Mesendoderm (in vitro differentiated cells): ENCODE data around the gene LSM6.

ENCODE experiments used
- DNase-seq: peaks from one replicate; pipeline ENCODE4 v3.0.0; 2013
- H2AK5ac ChIP-seq: 2 replicates; pipeline ENCODE4 v1.6.1; 2013; ENCODE audit warnings: low read length, inconsistent platforms
- H2BK120ac ChIP-seq: 2 replicates; pipeline ENCODE4 v1.6.1; 2013; ENCODE audit warnings: low read depth, mild to moderate bottlenecking, low read length, moderate library complexity, mixed read lengths
- H2BK15ac ChIP-seq: replicated peaks from 2 replicates; pipeline ENCODE4 v1.6.1; 2013; ENCODE audit warnings: low read depth, mild to moderate bottlenecking, moderate library complexity
- H2BK5ac ChIP-seq: 2 replicates; pipeline ENCODE4 v1.6.1; 2013; ENCODE audit warnings: low read length, inconsistent platforms
- H3K18ac ChIP-seq: 2 replicates; pipeline ENCODE4 v1.6.1; 2013; ENCODE audit warnings: mild to moderate bottlenecking, low read length, mixed read lengths
- H3K23ac ChIP-seq: one replicate; pipeline ENCODE4 v1.6.1; 2013; ENCODE audit warnings: low read length
- H3K27ac ChIP-seq: 2 replicates; pipeline ENCODE4 v1.5.1; 2013; ENCODE audit warnings: low read depth, mild to moderate bottlenecking, inconsistent platforms, low read length, moderate library complexity
- H3K27me3 ChIP-seq: 2 replicates; pipeline ENCODE4 v1.6.1; 2013; ENCODE audit warnings: low read length, control low read depth, mild to moderate bottlenecking, inconsistent platforms; ENCODE audit not compliant: insufficient read depth, poor library complexity
- H3K36me3 ChIP-seq: 2 replicates; pipeline ENCODE4 v1.6.1; 2013; ENCODE audit warnings: low read length, inconsistent platforms; ENCODE audit not compliant: control insufficient read depth, insufficient read depth
- H3K4ac ChIP-seq: one replicate; pipeline ENCODE4 v1.6.1; 2013; ENCODE audit warnings: low read depth, mild to moderate bottlenecking, low read length, moderate library complexity
- H3K4me1 ChIP-seq: 2 replicates; pipeline ENCODE4 v1.6.1; 2013; ENCODE audit warnings: low read depth, low read length, inconsistent platforms; ENCODE audit not compliant: control insufficient read depth
- H3K4me2 ChIP-seq: 2 replicates; pipeline ENCODE4 v1.6.1; 2013; ENCODE audit warnings: low read length
- H3K4me3 ChIP-seq: 2 replicates; pipeline ENCODE4 v1.5.1; 2013; ENCODE audit warnings: mild to moderate bottlenecking, low read length
- H3K56ac ChIP-seq: one replicate; pipeline ENCODE4 v1.6.1; 2013; ENCODE audit warnings: low read length
- H3K79me1 ChIP-seq: 2 replicates; pipeline ENCODE4 v1.6.1; 2013; ENCODE audit warnings: low read length, inconsistent platforms
- H3K79me2 ChIP-seq: 2 replicates; pipeline ENCODE4 v1.6.1; 2013; ENCODE audit warnings: mild to moderate bottlenecking, low read length; ENCODE audit not compliant: control insufficient read depth, insufficient read depth
- H3K9ac ChIP-seq: 2 replicates; pipeline ENCODE4 v1.6.1; 2013; ENCODE audit warnings: low read length, inconsistent platforms
- H4K5ac ChIP-seq: one replicate; pipeline ENCODE4 v1.6.1; 2013; ENCODE audit warnings: low read length
- H4K8ac ChIP-seq: one replicate; pipeline ENCODE4 v1.6.1; 2013; ENCODE audit warnings: low read depth, mild to moderate bottlenecking, control low read depth, low read length, moderate library complexity
- WGBS: extraction: QIAGEN DNeasy Blood & Tissue Kit; methylation state at CpG from one replicate; pipeline ENCODE4 v1.1.7; 2013; ENCODE audit warnings: low lambda C conversion rate, missing lambda C conversion rate; ENCODE audit not compliant: insufficient coverage; ENCODE audit errors: extremely low coverage; 5-methylcytosine and 5-hydroxymethylcytosine counted together

The LSM6 gene

DNA sequence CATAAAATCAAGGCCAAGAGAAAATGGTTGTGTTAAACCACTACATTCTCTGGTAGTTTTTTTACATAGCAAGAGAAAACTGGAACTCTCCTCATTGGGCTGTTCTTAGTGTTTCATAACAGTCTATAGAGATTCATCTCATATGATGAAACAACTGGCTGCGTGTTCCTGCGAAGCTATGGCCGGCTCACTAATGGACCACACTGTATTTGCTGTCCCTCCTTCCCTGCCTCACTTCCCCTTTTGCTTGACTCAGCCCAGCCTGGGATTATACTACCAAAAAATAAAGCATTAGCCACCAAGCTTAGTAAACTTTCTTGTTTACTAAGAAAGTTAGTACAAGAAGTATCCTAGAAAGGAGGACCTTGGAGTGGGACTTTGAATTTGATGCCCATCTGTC is 31.6 kb upstream of the LSM6 start:
- Histone ChIP-seq H3K56ac (no peak overlapping the region), H3K23ac (no peak overlapping the region), H3K4me2 (no peak overlapping the region), H3K27me3 (no peaks in the 10 kb centered on the region), H2AK5ac (no peak overlapping the region), H3K4me3 (no peak overlapping the region), H3K79me1 (no peaks in the 10 kb centered on the region), H2BK5ac (no peak overlapping the region), H3K36me3 (no peaks in the 10 kb centered on the region), H3K27ac (no peak overlapping the region), H3K18ac (no peak overlapping the region), H4K5ac (no peak overlapping the region), H3K79me2 (no peaks in the 10 kb centered on the region), H2BK15ac (no peak overlapping the region), H3K4ac (no peak overlapping the region), H4K8ac (no peak overlapping the region), H2BK120ac (no peak overlapping the region), H3K9ac (no peak overlapping the region), H3K4me1 (no peaks in the 10 kb centered on the region)
- DNase-seq, result no peak
- WGBS, result no CpG with 5 or more reads among the region's 3 CpGs

DNA sequence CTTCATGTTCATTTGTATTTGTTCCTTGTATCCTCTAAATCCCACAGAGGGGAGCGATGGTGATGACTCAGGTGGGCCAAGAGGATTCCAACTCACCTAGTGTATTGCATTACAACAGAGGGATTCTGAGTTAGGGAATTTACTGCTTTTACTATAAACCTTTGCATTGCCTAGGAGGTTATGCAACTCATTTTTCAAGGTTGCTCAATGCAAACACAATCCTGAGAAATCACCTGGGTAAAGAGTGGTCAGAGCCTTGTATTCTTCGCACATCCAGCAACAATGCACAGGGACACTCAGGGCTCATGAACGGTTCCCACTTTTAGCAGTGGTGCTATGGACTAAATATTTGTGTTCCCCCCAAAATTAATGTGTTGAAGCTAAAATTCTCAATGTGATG is 28.6 kb upstream of the LSM6 start:
- no peaks in the 10 kb centered on the region for H3K79me1 ChIP-seq
- no peak overlapping the region for H3K4me3 ChIP-seq
- no peak overlapping the region for H3K4me2 ChIP-seq
- H2BK15ac ChIP-seq, result no peak overlapping the region
- no peaks in the 10 kb centered on the region for H3K36me3 ChIP-seq
- H3K23ac ChIP-seq, result no peak overlapping the region
- no peak overlapping the region for H3K4ac ChIP-seq
- DNase-seq, result no peak
- no peak overlapping the region for H3K9ac ChIP-seq
- H2AK5ac ChIP-seq, result no peak overlapping the region
- H3K79me2 ChIP-seq, result no peaks in the 10 kb centered on the region
- H3K56ac ChIP-seq, result no peak overlapping the region
- no peaks in the 10 kb centered on the region for H3K4me1 ChIP-seq
- H3K27me3 ChIP-seq, result no peaks in the 10 kb centered on the region
- no peak overlapping the region for H2BK5ac ChIP-seq
- H4K8ac ChIP-seq, result no peak overlapping the region
- H2BK120ac ChIP-seq, result no peak overlapping the region
- no peak overlapping the region for H3K27ac ChIP-seq
- no peak overlapping the region for H3K18ac ChIP-seq
- no CpG with 5 or more reads among the region's 3 CpGs for WGBS
- H4K5ac ChIP-seq, result no peak overlapping the region

DNA sequence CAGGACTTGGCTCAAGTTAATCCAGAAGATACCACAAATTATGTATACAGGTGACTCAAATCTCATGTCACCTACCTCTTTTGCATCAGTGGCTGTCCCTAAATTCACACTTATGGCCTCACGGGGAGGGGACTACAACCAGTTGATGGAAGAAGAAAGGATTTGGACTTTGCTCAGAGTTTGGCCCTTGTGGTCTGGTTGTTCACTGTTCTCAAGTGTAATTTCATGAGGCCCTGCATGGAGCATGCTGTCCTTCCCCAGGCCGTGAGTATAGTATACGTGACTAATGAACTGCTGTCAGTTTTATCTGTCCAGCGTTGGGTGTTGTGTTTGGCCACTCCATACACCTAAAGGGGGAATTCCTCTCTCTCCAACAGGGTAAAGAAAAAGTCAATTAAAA is 27.5 kb upstream of the LSM6 start:
- Histone ChIP-seq H3K18ac (no peak overlapping the region), H3K56ac (no peak overlapping the region), H2AK5ac (no peak overlapping the region), H3K79me1 (no peaks in the 10 kb centered on the region), H3K23ac (no peak overlapping the region), H3K9ac (no peak overlapping the region), H4K5ac (no peak overlapping the region), H3K27me3 (no peaks in the 10 kb centered on the region), H3K4me2 (no peak overlapping the region), H3K79me2 (no peaks in the 10 kb centered on the region), H2BK5ac (no peak overlapping the region), H3K4ac (no peak overlapping the region), H3K4me3 (no peak overlapping the region), H2BK120ac (no peak overlapping the region), H2BK15ac (no peak overlapping the region), H3K4me1 (no peaks in the 10 kb centered on the region), H4K8ac (no peak overlapping the region), H3K27ac (no peak overlapping the region), H3K36me3 (no peaks in the 10 kb centered on the region)
- DNase-seq, result no peak
- no CpG with 5 or more reads among the region's 4 CpGs for WGBS

DNA sequence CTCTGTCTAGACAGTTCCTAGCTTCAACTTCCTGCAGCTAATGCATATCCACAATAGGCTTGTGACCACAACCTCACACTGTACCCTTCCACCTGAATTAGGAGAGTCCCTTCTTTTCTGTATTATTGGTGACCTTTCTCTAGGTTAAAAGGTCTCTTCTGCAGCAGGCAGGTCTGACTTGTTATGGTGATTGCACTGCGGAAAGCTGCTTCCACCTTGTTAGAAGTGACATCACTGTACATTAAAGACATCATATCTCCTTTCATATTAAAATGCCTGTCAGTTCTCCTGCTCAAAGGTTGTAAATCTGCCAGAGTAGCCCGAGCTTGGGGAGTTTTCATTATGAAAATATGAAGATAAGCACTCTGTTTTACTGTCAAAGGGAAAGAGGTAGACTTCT is 21.5 kb upstream of the LSM6 start:
- Histone ChIP-seq H3K36me3 (no peaks in the 10 kb centered on the region), H3K4me2 (no peak overlapping the region), H4K8ac (no peak overlapping the region), H3K79me1 (no peaks in the 10 kb centered on the region), H4K5ac (no peak overlapping the region), H2BK15ac (no peak overlapping the region), H3K27me3 (no peaks in the 10 kb centered on the region), H3K9ac (no peak overlapping the region), H3K4me3 (no peak overlapping the region), H3K18ac (no peak overlapping the region), H3K56ac (no peak overlapping the region), H3K27ac (no peak overlapping the region), H3K79me2 (no peaks in the 10 kb centered on the region), H2BK5ac (no peak overlapping the region), H3K4ac (no peak overlapping the region), H2AK5ac (no peak overlapping the region), H3K23ac (no peak overlapping the region), H2BK120ac (no peak overlapping the region), H3K4me1 (peaks cover 4% of the 10 kb centered on the region)
- WGBS, result no CpG with 5 or more reads among the region's 2 CpGs
- no peak for DNase-seq

DNA sequence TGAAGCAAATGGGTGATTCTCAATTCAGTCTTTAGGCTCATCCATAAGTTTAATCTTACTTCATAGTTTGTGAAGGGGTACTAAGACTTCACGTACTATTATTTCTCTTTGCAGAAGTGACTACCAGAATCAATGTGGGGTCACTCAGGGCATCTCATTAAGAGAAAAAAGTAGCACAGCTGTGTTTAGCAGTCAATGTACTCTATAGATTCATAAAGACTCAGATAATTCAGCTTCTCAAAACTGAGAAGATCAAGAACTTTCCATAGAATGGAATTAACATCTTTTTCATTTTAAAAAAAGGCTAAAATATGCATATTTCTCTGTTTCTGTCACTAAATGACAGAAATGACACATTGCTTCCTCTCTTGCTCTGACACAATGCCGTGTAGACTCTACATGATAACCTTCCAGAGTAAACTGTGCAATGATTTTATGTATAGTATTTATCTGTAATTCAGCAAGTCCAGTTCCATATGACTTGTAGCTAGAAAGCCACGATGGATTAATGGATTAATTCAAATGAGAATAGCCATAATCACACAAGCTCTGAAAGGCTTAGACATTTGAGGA is 20.3 kb upstream of the LSM6 start:
- Histone ChIP-seq H3K4me1 (peaks cover 4% of the 10 kb centered on the region), H2AK5ac (no peak overlapping the region), H2BK15ac (no peak overlapping the region), H3K27ac (no peak overlapping the region), H3K79me1 (no peaks in the 10 kb centered on the region), H4K5ac (no peak overlapping the region), H2BK120ac (no peak overlapping the region), H2BK5ac (no peak overlapping the region), H3K36me3 (no peaks in the 10 kb centered on the region), H3K4ac (no peak overlapping the region), H3K4me3 (no peak overlapping the region), H3K9ac (no peak overlapping the region), H3K79me2 (no peaks in the 10 kb centered on the region), H3K18ac (no peak overlapping the region), H4K8ac (no peak overlapping the region), H3K23ac (no peak overlapping the region), H3K27me3 (no peaks in the 10 kb centered on the region), H3K56ac (no peak overlapping the region), H3K4me2 (no peak overlapping the region)
- WGBS, result no CpG with 5 or more reads among the region's 3 CpGs
- DNase-seq, result no peak

DNA sequence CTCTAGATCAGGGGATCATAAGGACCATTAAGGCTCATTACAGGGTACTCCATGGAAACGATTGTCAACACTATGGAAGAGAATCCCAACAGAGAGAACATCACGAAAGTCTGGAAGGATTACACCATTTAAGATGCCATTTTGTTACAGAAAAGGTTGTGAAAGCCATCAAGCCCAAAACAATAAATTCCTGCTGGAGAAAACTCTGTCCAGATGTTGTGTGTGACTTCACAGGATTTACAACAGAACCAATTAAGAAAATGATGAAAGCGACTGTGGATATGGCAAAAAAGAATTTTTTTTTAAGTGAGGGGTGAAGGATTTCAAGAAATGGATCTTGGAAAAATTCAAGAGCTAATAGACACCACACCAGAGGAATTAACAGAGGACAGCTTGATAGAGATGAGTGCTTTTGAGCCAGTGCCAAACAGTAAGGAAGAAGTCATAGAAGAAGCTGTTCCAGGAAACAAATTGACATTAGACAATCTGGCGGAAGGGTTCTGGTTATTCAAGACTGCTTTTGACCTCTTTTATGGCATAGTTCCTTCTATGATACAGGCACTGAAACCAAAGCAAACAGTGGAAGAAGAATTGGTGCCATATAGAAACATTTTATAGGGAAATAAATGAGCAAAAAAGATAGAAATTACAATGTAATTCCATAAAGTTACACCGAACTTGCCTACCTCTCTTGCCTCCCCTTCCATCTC is 17.3 kb upstream of the LSM6 start:
- Histone ChIP-seq H3K4me3 (no peak overlapping the region), H3K4me1 (peaks cover 4% of the 10 kb centered on the region), H4K5ac (no peak overlapping the region), H3K23ac (no peak overlapping the region), H4K8ac (no peak overlapping the region), H3K27me3 (no peaks in the 10 kb centered on the region), H3K27ac (no peak overlapping the region), H3K4me2 (no peak overlapping the region), H3K79me1 (no peaks in the 10 kb centered on the region), H3K4ac (no peak overlapping the region), H3K18ac (no peak overlapping the region), H3K56ac (no peak overlapping the region), H2AK5ac (no peak overlapping the region), H2BK5ac (no peak overlapping the region), H3K79me2 (no peaks in the 10 kb centered on the region), H3K9ac (no peak overlapping the region), H3K36me3 (no peaks in the 10 kb centered on the region), H2BK15ac (no peak overlapping the region), H2BK120ac (no peak overlapping the region)
- no peak for DNase-seq
- WGBS, result no CpG with 5 or more reads among the region's 5 CpGs
